Smooth muscle cell (in vitro differentiated cells): ENCODE results near the gene LRSAM1. TPM values are rescaled to one million over a fixed set of nuclear protein-coding genes. Genes with fewer than 3 reads are reported as not detected.

Source experiments
- DNase-seq: peaks from one replicate; lab custom pipeline; 2025; ENCODE audit not compliant: unreplicated experiment; lab: John Stamatoyannopoulos, UW
- H2AFZ ChIP-seq: fragments of 200-600 bp; sonication (generic); 2 replicates; pipeline ENCODE4 v1.6.0; 2016; ENCODE audit warnings: antibody characterized with exemption, low read depth, mild to moderate bottlenecking
- H3F3A ChIP-seq: fragments of 200-600 bp; sonication (generic); 2 replicates; pipeline ENCODE4 v1.6.0; 2017; ENCODE audit warnings: antibody characterized with exemption, low read depth
- H3K27ac ChIP-seq: fragments of 200-600 bp; sonication (generic); 2 replicates; pipeline ENCODE4 v1.5.1; 2016; ENCODE audit warnings: low read depth, mild to moderate bottlenecking
- H3K27me3 ChIP-seq: fragments of 200-600 bp; sonication (generic); 2 replicates; pipeline ENCODE4 v1.6.1; 2016; ENCODE audit warnings: low read depth, mild to moderate bottlenecking
- H3K36me3 ChIP-seq: fragments of 200-600 bp; sonication (generic); 2 replicates; pipeline ENCODE4 v1.5.1; 2016; ENCODE audit warnings: low read depth
- H3K4me1 ChIP-seq: fragments of 200-600 bp; sonication (generic); 2 replicates; pipeline ENCODE4 v1.5.1; 2016; ENCODE audit warnings: low read depth
- H3K4me2 ChIP-seq: fragments of 200-600 bp; sonication (generic); 2 replicates; pipeline ENCODE4 v1.6.0; 2016; ENCODE audit warnings: mild to moderate bottlenecking
- H3K4me3 ChIP-seq: fragments of 200-600 bp; sonication (generic); 2 replicates; pipeline ENCODE4 v1.5.1; 2016; ENCODE audit warnings: mild to moderate bottlenecking
- H3K79me2 ChIP-seq: fragments of 200-600 bp; sonication (generic); 2 replicates; pipeline ENCODE4 v1.6.0; 2016; ENCODE audit warnings: low read depth, mild to moderate bottlenecking
- H3K9ac ChIP-seq: fragments of 200-600 bp; sonication (generic); 2 replicates; pipeline ENCODE4 v1.6.0; 2016; ENCODE audit warnings: low read depth
- H3K9me3 ChIP-seq: fragments of 200-600 bp; sonication (generic); replicated peaks from 2 replicates; pipeline ENCODE4 v1.5.1; 2016; ENCODE audit warnings: low read depth
- H4K20me1 ChIP-seq: fragments of 200-600 bp; sonication (generic); 2 replicates; pipeline ENCODE4 v1.6.0; 2016; ENCODE audit warnings: low read depth
- WGBS: methylation state at CpG from one replicate; pipeline ENCODE4 v1.1.7; 2016; ENCODE audit warnings: low lambda C conversion rate; 5-methylcytosine and 5-hydroxymethylcytosine counted together
- polyA plus RNA-seq: library from polyadenylated mRNA; unstranded; fragments of >200 nt; fragmentation: Nextera tagmentation; extraction: Ambion mirVana; gene quantifications from 2 replicates; pipeline ENCODE4 v1.2.1, GENCODE V29; 2016
- total RNA-seq: library from RNA; depleted of rRNA; stranded (reverse); fragments of >200 nt; gene quantifications from 2 replicates; pipeline ENCODE4 v1.2.3, GENCODE V29; 2014
- TF ChIP-seq, protein P1 (sequence below): fragments of 200-600 bp; sonication (generic); IDR thresholded peaks from 2 replicates; pipeline ENCODE4 v1.5.1; 2017; ENCODE audit warnings: borderline replicate concordance, mild to moderate bottlenecking, antibody characterized with exemption; ENCODE audit not compliant: insufficient read depth, poor library complexity, severe bottlenecking

The LRSAM1 gene
- total and polyA plus RNA-seq, 2 experiments from 2014 or later: 10.5 to 27.0 TPM

DNA sequence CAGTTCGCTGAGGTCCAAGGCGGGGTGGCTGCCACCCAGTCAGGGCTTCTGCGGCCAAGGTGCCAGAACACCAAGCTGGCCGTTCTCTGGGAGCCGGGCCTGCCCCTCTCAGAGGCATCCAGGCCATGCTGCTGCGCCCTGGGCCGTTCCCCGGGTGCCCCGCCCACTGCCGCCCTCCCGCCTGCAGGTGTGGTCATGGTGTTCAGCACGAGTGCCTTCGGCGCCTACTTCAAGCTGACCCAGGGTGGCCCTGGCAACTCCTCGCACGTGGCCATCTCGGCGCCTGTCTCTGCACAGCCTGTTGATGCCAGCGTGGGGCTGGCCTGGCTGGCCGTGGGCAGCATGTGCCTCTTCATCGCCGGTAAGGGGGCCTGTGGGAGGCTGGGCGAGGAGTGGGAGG lies 46.7 kb upstream of the LRSAM1 start:
- Histone ChIP-seq H3K27ac (no peak overlapping the region), H3K4me2 (no peak overlapping the region), H2AFZ (no peak overlapping the region), H3K36me3 (no peaks in the 10 kb centered on the region), H3K9me3 (no peaks in the 10 kb centered on the region), H3K27me3 (no peaks in the 10 kb centered on the region), H3K79me2 (peaks cover 3% of the 10 kb centered on the region), H4K20me1 (peaks cover 4% of the 10 kb centered on the region), H3K9ac (no peak overlapping the region), H3K4me3 (no peak overlapping the region), H3F3A (no peaks in the 10 kb centered on the region), H3K4me1 (no peaks in the 10 kb centered on the region)
- DNase-seq: no peak
- TF ChIP-seq, protein P1, sequence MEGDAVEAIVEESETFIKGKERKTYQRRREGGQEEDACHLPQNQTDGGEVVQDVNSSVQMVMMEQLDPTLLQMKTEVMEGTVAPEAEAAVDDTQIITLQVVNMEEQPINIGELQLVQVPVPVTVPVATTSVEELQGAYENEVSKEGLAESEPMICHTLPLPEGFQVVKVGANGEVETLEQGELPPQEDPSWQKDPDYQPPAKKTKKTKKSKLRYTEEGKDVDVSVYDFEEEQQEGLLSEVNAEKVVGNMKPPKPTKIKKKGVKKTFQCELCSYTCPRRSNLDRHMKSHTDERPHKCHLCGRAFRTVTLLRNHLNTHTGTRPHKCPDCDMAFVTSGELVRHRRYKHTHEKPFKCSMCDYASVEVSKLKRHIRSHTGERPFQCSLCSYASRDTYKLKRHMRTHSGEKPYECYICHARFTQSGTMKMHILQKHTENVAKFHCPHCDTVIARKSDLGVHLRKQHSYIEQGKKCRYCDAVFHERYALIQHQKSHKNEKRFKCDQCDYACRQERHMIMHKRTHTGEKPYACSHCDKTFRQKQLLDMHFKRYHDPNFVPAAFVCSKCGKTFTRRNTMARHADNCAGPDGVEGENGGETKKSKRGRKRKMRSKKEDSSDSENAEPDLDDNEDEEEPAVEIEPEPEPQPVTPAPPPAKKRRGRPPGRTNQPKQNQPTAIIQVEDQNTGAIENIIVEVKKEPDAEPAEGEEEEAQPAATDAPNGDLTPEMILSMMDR: no peak
- 96% methylated on average over 20 of the region's 23 CpGs for WGBS

DNA sequence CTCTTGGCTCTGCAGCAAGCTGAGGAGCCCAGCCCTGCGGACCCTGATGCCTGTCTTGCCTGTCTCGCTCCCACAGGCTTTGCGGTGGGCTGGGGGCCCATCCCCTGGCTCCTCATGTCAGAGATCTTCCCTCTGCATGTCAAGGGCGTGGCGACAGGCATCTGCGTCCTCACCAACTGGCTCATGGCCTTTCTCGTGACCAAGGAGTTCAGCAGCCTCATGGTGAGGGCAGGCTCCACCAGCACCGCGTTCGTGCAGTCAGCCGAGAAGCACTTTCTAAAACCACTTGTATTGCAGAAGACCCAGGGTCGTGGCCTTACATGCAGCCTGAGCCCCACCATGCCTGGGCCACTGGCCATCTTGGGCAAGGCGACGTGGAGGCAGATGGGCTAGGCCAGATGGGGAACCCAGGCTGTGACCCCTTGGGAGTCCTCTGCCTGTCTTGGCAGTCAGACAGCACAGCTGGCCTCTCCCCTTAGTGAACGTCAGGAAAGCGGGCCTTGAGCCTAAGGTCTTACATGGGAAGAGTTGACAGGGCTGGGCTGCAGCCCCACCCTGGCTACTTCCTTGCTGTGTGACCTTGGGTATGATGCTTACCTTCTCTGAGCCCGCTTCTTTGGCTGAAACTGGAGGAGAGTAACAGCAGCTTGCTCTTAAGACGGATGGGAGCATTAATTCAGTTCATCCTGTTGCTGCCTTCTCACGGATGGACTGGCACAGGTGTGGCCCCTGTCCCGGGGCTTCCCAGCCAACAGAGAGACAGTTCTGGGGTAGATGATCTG lies 45.8 kb upstream of the LRSAM1 start:
- H2AFZ ChIP-seq: no peak overlapping the region

GRCh38 chr9:127406799-127407491 lies 44.4 kb upstream of the LRSAM1 start:
- H3K9ac ChIP-seq: no peak overlapping the region
- no peak overlapping the region for H3K4me2 ChIP-seq
- H4K20me1 ChIP-seq: no peaks in the 10 kb centered on the region
- H3K27me3 ChIP-seq: no peaks in the 10 kb centered on the region
- H3K27ac ChIP-seq: no peak overlapping the region
- WGBS: 79% methylated on average over 13 of the region's 13 CpGs
- H3K79me2 ChIP-seq: no peaks in the 10 kb centered on the region
- no peak overlapping the region for H2AFZ ChIP-seq
- H3K4me3 ChIP-seq: no peak overlapping the region
- H3F3A ChIP-seq: no peaks in the 10 kb centered on the region
- no peaks in the 10 kb centered on the region for H3K4me1 ChIP-seq
- TF ChIP-seq, protein P1: no peak
- H3K9me3 ChIP-seq: no peaks in the 10 kb centered on the region
- no peak for DNase-seq
- H3K36me3 ChIP-seq: no peaks in the 10 kb centered on the region

More for the DNA sequence above, 45.8 kb upstream of the LRSAM1 start:
- H3K79me2 ChIP-seq: no peaks in the 10 kb centered on the region
- no peaks in the 10 kb centered on the region for H3K36me3 ChIP-seq
- H3K27ac ChIP-seq: no peak overlapping the region
- H3K9me3 ChIP-seq: no peaks in the 10 kb centered on the region
- no peaks in the 10 kb centered on the region for H3F3A ChIP-seq
- no peaks in the 10 kb centered on the region for H3K4me1 ChIP-seq
- 97% methylated on average over 20 of the region's 20 CpGs for WGBS
- DNase-seq: no peak
- TF ChIP-seq, protein P1: no peak
- no peak overlapping the region for H3K4me3 ChIP-seq
- no peaks in the 10 kb centered on the region for H3K27me3 ChIP-seq
- H4K20me1 ChIP-seq: peaks cover 4% of the 10 kb centered on the region
- no peak overlapping the region for H3K9ac ChIP-seq
- H3K4me2 ChIP-seq: no peak overlapping the region
